Measurements from ENCODE around the gene RPL6.

The RPL6 gene

DNA sequence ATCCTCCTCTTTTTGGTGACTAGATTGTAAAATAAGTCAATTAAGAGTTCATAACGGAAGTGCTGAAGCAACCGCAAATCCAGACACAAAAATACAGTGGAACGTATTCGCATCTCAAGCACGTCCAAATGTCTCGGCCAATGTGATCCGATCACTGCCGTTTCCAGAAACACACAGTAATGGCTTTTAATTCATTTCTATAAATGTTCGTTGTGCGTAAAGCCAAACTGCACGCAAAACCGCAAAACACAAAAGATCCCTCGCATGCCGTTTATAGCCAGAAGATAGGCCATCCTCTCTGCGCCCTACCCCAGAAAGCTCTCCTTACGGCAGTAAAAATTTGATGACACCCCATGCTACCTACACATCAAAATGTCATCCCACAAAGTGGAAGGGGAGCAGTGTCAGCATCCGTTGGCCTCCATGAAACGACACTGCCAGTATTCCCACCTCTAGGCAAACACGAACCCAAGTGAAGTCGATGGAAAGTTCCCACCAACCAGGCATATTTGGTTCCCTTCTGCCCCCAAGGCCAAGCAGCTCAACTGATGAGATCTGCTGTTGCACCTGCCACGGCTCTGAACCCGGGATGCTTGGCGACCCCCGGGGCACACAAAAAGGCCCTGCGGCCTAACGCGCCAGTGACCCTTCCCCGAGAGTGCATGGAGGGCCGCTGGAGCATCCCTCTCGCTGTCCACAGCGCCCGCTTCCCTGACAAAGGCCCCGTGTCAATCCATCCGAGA, 28.6 kb downstream of the RPL6 start:
- no peak for DNase-seq (ENCODE audit: low read depth)

DNA sequence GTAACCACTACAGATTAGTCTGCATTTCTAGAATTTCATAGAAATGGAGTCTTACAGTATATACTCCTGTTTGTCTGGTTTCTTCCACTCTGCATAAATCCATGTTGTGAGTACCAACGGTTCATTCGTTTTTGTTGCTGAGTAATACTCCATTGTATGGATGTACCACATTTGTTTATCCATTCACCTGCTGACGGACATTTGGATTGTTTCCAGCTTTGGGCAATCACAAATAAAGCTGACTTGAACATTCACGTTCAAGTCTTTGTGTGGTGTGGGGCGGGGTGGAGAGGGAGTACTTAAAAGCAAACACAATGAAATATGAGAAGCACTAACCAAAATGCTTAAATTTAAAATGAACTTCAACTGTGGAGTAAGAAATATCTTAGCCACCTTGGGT, 34.3 kb downstream of the RPL6 start:
- DNase-seq (ENCODE audit: low read depth) = no peak

DNA sequence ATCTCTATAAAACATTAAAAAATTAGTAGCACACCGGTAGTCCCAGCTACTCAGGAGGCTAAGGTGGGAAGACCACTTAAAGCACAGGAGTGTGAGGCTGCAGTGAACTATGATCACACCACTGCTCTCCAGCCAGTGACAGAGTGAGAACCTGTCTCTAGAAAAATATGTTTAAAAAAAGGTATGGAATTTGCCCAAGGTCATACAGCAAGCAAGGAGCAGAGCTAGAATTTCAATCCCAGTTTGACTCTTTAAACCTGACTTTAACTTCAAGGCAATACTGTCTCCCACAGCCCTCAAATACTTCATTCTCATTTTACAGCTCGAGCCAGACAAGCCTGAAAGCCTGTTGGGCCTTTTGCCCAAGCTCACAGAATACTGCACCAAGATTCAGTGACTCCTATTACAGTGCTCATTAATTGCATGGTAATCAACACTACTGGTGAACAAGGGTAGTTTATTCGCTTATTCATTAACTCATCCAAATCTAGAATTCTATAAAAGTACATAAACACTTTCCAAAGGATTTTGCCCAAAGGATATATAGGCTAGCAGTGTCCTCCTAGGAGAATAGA, 35.2 kb downstream of the RPL6 start:
- no peak for DNase-seq (ENCODE audit: low read depth)

DNA sequence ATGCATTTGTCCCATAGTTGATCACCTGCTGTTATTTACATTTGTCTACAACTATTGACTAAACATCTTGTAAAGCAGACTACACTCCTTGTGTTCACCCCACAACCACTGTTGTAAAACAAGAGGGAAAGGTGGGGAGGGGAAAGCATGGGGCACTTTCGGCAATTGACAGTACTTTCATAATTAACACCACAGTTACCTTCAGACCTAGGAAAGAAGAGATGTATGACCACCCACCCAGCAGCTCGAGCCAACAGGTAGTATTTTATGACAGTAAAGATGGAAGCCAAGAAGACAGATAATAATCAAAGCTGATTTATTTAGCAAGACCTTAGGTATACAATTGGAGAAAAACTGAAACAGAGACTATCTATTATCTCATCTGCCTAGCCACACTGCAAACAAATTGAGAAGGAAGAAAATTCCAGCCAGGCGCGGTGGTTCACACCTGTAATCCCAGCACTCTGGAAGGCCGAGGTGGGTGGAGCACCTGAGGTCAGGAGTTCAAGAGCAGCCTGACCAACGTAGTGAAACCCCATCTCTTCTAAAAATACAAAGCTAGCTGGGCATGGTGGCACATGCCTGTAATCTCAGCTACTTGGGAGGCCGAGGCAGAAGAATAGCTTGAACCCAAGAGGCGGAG, 38.4 kb downstream of the RPL6 start:
- DNase-seq (ENCODE audit: low read depth) = no peak

DNA sequence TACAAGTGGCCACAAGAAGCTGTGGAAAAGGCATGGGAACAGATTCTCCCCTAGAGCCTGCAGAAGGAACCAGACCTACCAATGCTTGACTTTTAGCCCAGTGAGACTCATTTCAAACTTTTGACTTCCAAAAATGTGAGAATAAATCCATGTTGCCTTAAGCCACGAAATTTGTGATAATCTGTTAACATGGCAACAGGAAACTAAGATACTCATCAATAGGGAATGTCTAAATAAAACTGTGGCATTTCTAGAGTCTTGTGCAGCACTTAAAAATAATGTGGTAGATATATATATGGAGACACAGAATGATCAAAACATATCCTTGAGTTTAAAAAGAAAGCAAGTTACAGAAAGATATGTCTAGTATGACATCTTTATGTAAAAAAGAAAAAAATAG, 39.2 kb downstream of the RPL6 start:
- DNase-seq (ENCODE audit: low read depth) = no peak

DNA sequence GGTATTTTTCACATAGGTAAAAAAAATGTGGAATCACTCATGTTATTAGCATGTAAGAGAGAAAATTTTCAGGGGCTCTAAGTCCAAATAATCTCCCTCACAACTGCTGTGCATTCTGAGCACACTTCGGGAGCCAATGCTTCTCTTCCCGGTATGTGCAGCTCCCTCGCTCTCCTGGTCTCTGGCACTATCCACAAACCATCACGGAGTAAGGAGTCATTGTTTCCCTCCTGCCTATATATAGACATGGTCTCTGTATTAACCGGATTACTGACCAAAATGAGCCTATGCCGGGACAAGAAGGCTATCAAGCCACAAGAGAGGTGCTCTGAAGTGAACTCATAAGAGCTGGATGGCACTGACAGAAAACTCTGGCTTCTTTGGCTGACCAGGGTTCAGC, 40.5 kb downstream of the RPL6 start:
- no peak for DNase-seq (ENCODE audit: low read depth)

DNA sequence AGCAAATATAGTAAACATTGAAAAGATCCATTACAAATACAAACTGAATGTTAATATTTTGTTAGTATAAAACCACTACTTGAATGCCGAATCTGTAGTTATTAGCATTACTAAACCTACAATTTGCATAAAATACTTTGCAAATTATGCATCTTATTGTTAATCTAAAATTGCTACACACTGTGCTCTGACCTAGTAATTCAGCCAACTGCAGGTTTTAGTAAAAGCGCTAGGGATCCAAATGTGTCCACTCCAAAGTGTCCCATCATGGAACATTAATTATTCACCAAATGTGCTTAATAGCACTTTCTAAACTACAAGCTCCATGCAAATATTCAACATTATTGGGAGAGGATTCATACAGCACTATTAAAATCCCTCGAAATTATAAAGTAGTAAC, 41.4 kb downstream of the RPL6 start:
- DNase-seq (ENCODE audit: low read depth) = no peak

DNA sequence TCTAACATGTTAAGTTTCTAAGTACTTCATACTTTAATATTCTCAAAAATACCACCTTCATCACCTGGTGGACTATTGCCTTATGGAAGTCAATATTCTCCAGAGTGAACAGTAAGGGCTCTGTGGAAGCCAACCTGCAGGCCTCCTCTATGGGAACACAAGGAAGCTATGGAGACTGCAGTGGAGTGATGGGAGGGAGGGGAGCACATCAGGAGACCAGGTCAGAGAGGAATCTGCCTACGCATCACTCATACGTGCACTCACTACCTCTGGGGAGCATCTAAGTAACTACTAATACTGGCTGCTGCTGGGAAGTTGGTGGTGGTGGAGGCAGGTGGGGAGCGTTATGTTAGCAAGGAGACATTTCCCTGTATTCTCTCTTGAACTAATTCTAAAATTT, 47.1 kb downstream of the RPL6 start:
- DNase-seq (ENCODE audit: low read depth) = no peak

DNA sequence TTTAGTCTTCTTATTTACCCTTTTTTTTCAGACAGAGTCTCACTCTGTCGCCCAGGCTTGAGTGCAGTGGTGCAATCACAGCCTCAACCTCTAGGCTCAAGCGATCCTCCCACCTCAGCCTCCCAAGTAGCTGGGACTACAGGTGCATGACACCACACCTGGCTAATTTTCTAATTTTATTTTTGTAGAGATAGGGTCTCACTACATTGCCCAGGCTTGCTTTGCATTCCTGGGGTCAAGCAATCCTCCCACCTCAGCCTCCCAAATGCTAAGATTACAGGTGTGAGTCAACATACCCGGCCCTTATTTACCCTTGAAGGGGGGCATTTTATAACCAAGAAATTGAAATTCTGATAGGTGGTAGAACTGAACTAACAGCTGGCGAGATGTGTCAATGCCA, 48.1 kb downstream of the RPL6 start:
- no peak for DNase-seq (ENCODE audit: low read depth)

DNA sequence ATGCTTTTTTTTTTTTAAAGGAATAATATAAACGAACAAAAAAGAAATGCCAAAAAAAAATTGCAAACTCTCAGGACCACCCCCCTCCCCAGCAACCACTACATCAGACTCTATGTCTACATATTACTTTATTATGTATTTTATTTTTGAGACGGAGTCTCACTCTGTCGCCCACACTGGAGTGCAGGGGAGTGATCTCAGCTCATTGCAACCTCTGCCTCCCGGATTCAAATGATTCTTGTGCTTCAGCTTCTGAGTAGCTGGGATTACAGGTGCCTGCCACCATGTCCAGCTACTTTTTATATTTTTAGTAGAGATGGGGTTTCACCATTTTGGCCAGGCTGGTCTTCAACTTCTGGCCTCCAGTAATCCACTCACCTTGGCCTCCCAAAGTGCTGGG, 50.1 kb downstream of the RPL6 start:
- no peak for DNase-seq (ENCODE audit: low read depth)

DNA sequence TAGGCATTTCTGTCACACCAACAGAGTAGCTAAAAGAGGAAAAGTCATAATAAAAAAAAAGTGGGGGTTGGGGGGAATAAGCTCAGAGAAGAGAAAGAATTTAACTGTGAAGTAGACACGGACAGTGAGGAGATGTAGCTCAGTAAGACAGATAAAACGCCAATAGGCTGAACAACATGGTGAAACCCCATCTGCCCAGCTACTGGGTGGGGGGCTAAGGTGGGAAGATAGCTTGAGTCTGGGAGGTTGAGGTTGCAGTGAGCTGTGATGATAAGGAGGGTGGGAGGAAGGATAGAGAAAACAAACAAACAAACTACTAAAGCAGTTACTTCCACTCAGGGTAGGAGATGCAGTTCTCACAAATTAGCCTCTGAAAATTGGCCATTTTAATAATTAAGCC, 52.2 kb downstream of the RPL6 start:
- DNase-seq (ENCODE audit: low read depth) = no peak
